Peyer's patch (tissue), 4 donors: ENCODE measurements around the gene CCDC117.

Experiments used
- CTCF ChIP-seq, 6 experiments: fragments of 450-650 bp in 4 of 6; fragments of 200-600 bp in 2 of 6; sonication (generic) in 1 of 6; IDR thresholded peaks; one replicate each; pipeline ENCODE4 v1.5.1; 2017 to 2019; ENCODE audit warnings: antibody characterized with exemption in 6 of 6, mild to moderate bottlenecking in 3 of 6, moderate library complexity in 1 of 6
- POLR2A ChIP-seq, 2 donors: fragments of 450-650 bp; IDR thresholded peaks; one replicate each; pipeline ENCODE4 v1.5.1; 2017; ENCODE audit warnings: antibody characterized with exemption in 2 of 2, mild to moderate bottlenecking in 2 of 2, moderate library complexity in 2 of 2

- TF ChIP-seq CTCF (IDR thresholded peaks at IDR 0.05), result no peak
- no peak for TF ChIP-seq POLR2A (IDR thresholded peaks at IDR 0.05)
These were observed 36.3 kb downstream of the CCDC117 start for GRCh38 chr22:28808716-28809355.
